GM21381 (cell line): ENCODE results near the gene SEMA5A.

Experiments used
- ATAC-seq: cut with Tn5 transposase; IDR thresholded peaks from one replicate; pipeline ENCODE4 v1.9.1; 2021; ENCODE audit warnings: mild to moderate bottlenecking, moderate library complexity; ENCODE audit not compliant: unreplicated experiment

The SEMA5A gene

DNA sequence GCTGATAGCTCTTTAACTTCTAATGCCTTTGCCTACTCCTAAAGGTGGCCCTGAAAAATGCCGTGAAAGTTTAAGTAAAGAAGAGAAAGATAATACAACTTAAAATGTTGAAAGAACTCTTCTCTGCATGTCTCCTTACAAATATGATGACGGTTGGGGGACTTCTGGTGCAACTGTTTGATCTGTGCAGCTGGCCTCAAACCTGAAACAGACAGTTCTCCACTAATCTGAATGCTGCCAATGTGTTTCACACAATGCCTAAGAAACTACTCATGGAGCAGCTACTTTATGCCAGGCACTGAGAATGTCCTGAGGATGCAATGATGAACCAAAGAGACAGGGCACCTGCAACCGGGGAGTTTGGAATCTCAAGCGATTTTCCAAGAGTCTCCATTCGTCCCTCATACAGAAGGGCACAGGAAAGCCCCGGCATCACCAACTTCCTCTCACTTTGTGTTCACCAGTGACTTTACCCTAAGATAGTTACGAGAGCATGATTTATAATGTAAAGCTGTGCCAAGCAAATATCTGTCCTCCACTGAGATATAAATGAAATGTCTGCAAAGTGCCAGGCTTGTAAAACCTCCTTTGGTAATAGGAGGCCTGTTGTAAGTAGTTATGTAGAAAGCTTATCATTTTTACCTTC lies 455.4 kb downstream of the SEMA5A start:
- ATAC-seq: no peak

DNA sequence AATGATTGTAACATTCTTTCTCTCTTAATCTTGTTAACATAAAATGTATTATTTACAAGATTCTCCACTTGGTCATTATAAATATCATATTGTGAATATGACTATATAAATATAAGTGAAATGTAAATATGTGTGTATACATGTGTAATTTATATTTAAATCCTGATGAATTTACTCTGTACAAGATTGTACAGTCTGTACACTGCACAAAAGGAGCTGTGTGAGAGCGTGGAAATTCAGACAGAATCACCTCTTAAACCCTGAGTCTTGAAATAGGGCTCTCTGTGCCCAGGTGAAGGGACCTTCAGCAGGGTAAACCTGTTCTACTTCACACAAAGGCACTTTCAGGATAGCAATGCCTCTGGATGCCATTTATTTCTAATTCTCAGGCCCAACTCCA lies 456.0 kb downstream of the SEMA5A start:
- no peak for ATAC-seq

DNA sequence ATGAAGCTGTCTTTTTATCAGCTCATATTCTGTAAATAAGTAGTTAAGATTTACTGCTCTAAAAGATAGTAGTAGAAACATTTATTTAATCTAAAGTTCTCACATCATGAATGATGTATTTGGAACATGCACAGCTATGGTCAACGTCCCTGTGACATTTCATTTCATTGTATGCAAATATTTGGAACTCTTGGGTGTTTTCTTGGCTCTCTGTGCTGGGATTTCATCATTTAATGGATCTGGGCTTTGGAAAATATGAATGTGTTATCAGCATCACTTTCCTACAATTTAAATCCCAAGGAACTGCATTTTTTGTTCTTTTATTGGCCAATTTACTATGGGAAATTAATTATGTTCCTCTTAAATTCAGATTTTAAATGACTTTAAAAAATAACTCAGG lies 462.9 kb downstream of the SEMA5A start:
- ATAC-seq: no peak

GRCh38 chr5:9072701-9073100 lies 473.2 kb downstream of the SEMA5A start:
- no peak for ATAC-seq

GRCh38 chr5:9071524-9071923 lies 474.4 kb downstream of the SEMA5A start:
- no peak for ATAC-seq

- no peak for ATAC-seq
These were observed 474.8 kb downstream of the SEMA5A start for GRCh38 chr5:9071074-9071473.

DNA sequence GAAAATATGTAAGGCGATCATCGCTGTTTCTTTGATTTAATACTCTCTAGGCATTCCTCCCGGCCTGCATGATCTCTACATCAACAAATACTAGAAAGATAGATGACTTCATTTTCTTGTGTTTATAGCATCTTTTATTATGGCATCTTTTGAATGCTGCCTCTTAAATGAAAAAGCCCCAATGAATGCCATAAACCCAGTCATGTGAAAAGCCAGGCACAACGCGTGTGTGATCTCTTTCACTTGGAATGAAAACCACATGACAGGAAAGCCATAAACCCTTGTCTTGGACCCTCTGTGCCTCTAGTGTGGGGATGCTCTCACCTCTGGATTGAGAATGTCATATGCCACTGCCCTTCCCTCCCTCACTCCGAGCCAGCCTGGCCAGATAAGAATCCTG lies 476.2 kb downstream of the SEMA5A start:
- ATAC-seq: no peak

GRCh38 chr5:9067154-9067553 lies 478.7 kb downstream of the SEMA5A start:
- no peak for ATAC-seq

DNA sequence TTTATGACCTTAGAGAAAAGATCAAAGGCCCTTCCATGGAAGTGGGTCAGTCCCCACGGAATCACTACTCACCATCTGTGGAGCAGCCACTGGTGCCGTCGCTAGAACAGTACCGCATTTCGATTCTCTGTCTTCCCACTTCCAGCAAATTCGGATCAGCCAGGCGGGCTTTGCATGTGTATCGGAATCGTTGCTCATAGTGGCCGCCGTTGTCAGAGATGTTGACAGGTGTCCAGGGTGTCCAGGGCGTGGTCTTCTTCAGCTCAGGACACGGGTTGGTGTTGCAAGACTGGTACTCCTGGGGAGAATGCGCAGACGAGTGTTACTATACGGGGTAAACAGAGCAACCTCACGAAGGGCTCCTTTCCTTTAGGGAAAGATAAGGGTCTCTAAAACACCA lies 479.5 kb downstream of the SEMA5A start:
- no peak for ATAC-seq

GRCh38 chr5:9063615-9064245 lies 482.1 kb downstream of the SEMA5A start:
- no peak for ATAC-seq

GRCh38 chr5:9062873-9063272 lies 483.0 kb downstream of the SEMA5A start:
- ATAC-seq: no peak

GRCh38 chr5:9059920-9060691 lies 485.8 kb downstream of the SEMA5A start:
- ATAC-seq: no peak

DNA sequence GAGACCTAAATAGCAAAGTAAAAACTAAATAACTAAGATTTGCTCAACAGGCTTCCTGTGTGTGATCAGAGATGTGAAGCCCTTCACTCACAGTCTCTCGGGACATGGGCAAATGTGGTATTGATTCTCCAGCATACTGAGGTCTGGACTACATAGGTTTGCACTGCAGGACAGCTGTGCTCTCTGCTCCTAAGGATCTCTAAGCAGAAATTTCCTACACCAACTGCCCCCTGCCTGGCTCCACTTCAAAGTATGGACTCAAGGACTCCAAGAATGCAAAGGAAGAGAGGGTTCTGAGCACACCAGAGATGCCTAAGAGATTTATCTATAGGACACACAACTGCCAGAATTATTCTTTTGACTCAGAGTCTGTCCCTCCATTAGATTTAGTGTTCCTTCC lies 487.2 kb downstream of the SEMA5A start:
- ATAC-seq: no peak

DNA sequence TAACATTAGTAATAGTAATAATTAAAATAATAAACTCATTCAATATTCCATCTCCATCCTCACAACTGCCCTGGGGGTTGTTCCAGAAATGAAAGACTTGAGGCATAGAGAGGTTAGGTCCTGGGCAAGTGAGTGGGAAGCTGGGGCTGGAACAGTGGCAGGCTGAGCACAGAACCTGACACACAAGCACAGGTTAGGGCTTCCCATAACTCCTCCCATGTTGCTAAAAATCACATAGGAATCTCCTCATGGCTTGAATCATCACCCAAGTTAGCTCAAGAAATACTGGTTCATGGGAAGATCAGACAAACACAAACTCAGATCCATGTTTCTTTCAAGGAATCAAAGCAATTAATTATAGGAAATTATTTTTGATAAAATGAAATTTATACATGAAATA lies 487.7 kb downstream of the SEMA5A start:
- no peak for ATAC-seq

GRCh38 chr5:9057406-9058000 lies 488.4 kb downstream of the SEMA5A start:
- ATAC-seq: no peak

DNA sequence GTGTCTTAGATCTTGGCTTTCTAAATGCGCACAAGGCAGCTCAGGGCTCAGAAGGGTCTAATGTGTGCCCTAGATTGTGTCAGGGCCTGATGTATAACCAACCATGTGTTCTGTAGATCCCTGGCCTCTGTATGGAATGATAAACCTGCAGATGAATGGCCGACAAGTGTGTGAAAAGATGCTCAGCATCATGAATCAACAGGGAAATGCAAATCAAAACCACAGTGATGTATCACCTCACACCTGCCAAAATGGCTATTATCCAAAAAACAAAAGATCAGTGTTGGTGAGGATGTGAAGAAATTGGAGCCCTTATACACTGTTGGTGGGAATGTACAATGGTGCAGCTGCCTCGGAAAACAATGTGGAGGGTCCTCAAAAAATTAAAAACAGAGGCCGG lies 489.8 kb downstream of the SEMA5A start:
- no peak for ATAC-seq

- ATAC-seq: no peak
These were observed 490.9 kb downstream of the SEMA5A start for GRCh38 chr5:9054821-9055589.

GRCh38 chr5:9054322-9054721 lies 491.6 kb downstream of the SEMA5A start:
- ATAC-seq: no peak

GRCh38 chr5:9052421-9052820 lies 493.5 kb downstream of the SEMA5A start:
- no peak for ATAC-seq

DNA sequence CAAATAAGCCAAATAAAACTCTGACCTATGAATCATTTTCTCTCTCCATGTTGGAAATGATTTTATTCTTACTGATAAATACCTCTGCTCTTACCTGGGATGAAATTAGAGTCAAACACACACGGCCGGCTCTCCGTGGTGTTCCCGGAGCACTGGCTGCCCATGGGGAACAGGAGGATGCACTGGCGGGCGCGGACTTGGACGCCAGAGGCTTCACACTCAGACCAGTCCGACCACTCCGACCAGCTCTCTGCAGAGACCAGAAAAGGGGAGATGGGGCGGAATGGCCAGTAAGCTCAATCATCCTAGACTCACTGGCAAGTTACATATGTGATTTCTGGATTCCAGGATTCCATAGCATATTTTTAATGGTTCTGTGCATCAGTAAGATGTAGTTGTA lies 494.1 kb downstream of the SEMA5A start:
- ATAC-seq: no peak

GRCh38 chr5:9047932-9048331 lies 497.9 kb downstream of the SEMA5A start:
- no peak for ATAC-seq
